GM19238 (cell line): ENCODE data around the gene PRPF6.
A peak's percentile ranks its signal among the peaks of the same experiment; 100 is the strongest.

Source experiments
- DNase-seq: peaks from one replicate; pipeline ENCODE4 v3.0.0; 2011; ENCODE audit warnings: low spot score; ENCODE audit not compliant: insufficient read length

PRPF6 gene

DNA sequence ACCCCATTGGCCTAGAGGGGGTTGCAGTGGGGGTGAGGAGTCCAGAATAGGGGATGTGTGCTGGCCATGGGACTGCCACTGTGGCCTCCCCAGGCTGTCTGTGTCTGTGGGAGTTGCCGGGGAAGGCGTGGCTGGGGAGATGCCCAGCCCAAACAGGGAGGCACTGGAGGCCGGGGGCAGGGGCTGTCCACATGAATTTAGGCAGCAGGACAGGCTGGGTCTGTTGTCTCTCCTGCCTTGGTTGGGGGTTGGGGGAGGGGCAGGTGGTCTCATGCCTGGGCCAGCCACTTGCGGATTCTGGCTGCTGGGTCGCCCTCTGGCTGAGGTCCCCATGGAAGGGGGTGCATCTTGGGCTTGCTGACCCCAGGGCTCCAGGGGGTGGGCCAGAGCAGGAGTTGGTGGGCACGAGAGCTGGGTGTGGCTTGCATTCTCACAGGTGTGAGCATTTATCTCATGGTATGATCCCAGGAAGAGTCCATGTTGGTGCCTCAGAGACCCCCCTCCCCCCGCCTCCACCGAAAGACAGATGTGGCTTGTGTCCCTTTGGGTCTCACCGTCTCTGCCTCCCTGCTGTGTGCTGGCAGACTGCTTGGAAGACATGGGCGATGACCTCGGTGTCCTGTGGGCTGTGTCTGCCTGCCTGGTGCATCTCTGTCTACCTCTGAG lies 64.5 kb downstream of the PRPF6 start:
- DNase-seq: no peak

DNA sequence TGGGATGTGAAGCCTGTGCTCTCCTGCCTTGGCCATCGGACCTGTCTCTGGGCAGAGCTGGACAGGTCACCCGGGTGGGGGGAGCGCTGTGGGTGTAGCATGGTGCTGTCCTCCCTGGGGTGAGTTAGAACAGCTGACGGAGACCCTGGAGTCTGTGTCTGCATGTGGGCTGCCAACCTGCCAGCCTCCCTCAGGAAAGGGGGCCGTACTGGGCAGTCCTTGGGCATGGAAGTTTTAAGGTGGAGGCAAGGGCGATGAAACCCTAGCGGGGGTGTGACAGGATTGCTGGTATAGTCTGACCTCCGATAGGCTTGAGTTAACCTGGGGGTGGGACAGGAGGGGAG lies 66.1 kb downstream of the PRPF6 start:
- DNase-seq: no peak

GRCh38 chr20:64047968-64048401 lies 67.1 kb downstream of the PRPF6 start:
- no peak for DNase-seq

DNA sequence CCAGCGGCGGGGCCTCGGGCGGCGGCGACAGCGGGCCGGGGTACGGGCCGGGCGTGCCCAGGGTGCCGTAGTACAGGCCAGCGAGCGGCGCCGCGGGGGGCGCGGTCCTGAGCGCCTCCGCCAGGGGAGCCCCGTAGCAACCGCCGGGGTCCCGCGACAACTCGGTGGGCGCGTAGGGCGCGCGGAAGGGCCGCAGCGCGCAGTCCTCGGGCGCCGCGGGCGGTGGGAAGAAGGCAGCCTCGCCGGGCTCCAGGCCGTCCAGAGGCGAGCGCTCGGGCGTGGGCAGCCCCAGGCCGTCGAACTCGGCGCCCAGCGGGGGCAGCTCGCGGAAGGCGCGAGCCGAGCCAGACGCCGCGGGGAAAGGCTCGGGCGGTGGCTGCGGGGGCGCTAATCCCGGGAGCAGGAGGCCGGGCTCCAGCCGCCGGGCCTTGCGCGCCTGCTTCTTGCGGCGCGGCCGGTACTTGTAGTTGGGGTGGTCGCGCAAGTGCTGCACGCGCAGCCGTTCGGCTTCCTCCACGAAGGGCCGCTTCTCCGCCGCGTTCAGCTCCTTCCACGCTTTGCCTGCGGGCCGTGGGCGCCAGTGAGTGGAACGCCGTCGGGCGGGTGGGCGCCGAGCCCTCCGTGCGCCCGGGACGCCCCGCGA lies 67.6 kb downstream of the PRPF6 start:
- no peak for DNase-seq

- DNase-seq: no peak
Measured at GRCh38 chr20:64049060-64049877, 68.3 kb downstream of the PRPF6 start, which contains the start of gene SOX18. Gene SOX18, minus strand, starts transcription at chr20:64049639. Its CDS starts 123 bp downstream, at chr20:64049516.

GRCh38 chr20:64049878-64050260 lies 68.9 kb downstream of the PRPF6 start:
- no peak for DNase-seq

DNA sequence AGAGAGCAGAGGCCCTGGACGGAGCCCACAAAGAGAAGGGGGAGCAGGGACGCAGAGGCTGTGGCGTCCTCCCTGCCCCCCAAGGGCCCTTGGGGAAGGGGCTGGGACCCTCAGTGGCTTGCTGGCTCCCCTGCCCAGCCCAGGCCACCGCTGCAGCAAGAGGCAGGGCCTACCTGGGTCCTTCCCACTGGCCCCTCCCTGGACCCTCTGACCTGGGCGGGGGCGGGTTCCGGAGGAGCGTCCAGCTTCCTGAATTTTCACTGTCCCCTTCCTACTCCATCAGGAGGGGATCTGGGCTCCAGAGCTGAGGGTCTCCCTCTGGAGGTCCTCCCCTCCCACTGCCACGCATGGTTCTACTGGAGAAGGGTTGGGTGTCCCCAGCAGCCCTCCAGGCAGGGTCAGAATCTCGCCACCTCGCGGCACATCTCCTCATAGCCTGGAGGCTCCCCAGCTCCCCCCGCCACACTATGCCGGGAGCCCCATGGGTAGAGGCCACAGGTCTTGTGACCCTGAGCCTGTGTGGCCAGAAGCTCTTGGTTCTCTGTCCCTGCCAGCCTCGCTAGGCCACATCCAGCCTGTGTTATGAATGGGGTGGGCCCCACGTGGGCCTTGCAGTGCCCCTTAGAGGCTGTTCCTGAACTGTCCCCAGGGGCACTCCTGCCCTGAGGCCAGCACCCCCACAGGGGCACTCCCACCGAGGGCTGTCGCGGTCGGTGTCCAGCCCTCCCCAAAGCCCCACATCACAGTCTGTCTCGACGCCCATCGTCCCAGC lies 69.5 kb downstream of the PRPF6 start:
- DNase-seq: no peak

DNA sequence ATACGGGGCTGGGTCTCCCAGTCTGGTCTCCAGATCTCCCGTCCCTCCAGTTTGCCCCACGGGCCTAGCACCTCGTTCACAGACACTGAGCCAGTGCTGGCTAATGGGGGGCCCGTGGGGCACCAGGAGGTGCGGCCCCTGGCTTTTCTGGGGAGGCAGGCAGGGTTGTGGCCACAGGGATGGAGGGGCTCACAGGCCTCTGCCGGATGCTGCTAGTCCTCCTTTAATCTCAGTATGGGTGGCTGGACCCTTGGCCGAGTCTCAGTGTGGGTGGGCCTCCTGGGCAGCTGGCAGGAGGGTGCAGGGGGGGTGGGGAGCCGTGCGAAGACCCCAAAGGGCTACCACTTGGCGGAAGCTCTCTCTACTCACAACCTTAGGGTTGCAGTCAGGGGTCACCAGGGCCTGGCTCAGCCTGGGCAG lies 70.1 kb downstream of the PRPF6 start:
- DNase-seq: no peak

DNA sequence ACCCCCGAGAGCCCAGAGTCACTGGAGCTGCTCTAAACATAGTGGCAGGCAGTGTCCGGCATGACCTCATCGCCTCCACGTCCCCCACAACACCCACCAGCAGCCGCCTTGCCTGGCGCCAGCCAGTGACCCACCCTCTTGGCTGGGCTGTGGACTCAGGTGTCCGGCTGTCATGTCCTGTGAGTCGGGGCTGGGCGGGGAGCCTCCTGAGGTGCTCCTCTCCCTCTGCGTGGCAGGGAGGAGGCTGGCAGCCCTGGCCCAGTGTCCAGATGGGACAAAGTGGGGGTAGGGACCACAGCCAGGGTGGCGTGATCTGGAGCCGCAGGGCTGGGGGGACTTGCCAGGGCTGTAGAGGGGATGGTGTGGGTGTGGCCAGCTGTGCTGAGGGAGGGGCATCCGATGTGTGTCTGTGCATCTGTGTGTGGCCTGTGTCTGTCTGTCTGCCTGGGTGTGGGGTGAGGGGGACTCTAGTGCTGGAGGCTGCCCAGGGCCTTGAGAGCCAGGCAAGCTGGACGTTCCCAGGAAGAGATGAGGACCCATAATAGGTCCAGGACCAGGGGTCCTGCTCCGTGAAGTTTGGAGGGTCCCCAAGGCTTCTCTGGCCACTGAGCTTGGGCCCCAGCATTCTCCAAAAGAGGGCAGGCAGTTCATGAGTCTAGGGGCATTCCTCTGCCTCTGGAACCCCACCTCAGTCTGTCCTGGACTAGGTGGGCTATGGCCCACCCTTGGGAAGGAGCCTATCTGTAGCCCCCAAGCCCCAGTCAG lies 70.8 kb downstream of the PRPF6 start:
- DNase-seq: no peak

GRCh38 chr20:64052326-64052722 lies 71.4 kb downstream of the PRPF6 start:
- no peak for DNase-seq

GRCh38 chr20:64052987-64053840 lies 72.3 kb downstream of the PRPF6 start:
- DNase-seq: no peak

DNA sequence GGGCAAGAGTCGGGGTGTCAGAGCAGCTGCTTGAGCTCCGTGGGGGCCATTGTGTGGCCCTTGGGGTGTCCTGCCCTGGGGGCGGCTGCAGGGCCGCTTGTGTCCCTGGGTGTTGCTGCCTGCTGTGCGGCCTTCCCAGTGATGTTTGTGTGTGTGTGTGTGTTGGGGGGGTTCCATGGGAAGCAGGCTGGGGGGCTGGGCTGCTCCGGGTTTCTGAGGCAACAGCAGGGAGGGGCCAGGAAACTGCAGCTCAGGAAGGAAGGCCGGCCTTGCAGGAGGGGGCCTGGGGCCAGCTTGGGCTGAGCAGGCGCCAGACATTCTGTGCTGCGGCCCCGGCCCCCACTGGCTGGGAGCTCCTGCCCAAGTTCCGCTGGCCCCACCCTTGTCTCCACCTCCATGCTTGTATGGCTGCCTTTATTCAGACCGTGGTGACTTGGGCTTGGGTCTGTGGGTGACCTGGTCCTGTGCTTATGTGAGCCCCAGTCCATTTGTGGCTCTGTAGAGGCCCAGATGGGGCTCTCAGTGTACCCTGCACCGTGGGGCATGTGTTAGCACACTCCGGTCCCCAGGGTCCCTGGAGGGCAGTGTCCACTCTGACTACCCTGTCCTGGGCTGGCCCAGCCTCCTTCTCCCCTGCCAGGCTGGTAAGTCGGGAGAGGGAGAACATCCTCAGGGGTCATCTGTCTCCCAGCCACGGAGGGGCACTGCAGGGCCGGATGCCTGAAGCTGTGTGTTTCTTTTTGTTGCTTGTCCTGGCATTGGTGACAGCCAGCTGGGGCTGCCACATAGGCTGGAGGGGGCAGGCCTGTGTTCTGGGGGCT lies 73.1 kb downstream of the PRPF6 start:
- DNase-seq: no peak

GRCh38 chr20:64055396-64055892 lies 74.5 kb downstream of the PRPF6 start:
- no peak for DNase-seq

GRCh38 chr20:64055893-64056638 lies 75.1 kb downstream of the PRPF6 start:
- DNase-seq: no peak

GRCh38 chr20:64056639-64056888 lies 75.6 kb downstream of the PRPF6 start:
- DNase-seq: no peak

DNA sequence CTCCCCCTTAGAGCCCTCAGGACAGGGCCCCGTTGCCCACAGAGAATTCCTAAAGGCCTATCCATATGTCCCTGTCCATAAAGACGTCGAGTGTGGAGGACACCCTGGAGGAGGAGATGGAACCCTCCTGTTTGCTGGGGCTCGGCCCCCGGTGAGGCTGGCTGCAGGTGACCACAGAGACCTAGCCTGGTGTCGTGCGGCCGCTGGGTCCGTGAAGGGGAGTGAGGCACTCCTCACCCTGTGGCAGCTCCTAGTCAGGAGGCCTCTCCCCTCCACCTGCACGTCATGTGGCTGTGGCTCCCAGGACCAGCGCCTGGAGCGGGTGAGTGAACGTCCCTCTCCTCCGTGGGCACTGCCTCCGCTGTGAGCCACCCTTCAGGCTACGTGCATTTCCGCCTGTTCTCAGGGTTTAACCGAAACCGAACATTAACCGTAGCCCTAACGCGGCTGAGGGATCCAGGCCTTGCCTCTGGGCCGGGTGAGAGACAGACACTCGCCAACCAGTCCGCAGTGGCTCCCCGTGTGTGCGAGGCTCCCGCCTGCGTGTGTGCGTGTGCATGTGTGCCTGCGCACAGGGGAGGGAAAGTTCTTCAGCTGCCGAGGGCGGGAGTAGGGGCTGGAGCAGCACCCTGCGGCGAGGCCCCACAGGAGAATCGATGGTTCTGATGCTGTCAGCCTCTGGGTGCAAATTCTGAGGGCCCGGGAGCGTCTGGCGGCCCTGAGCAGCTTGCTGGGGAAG lies 76.1 kb downstream of the PRPF6 start:
- DNase-seq: no peak

DNA sequence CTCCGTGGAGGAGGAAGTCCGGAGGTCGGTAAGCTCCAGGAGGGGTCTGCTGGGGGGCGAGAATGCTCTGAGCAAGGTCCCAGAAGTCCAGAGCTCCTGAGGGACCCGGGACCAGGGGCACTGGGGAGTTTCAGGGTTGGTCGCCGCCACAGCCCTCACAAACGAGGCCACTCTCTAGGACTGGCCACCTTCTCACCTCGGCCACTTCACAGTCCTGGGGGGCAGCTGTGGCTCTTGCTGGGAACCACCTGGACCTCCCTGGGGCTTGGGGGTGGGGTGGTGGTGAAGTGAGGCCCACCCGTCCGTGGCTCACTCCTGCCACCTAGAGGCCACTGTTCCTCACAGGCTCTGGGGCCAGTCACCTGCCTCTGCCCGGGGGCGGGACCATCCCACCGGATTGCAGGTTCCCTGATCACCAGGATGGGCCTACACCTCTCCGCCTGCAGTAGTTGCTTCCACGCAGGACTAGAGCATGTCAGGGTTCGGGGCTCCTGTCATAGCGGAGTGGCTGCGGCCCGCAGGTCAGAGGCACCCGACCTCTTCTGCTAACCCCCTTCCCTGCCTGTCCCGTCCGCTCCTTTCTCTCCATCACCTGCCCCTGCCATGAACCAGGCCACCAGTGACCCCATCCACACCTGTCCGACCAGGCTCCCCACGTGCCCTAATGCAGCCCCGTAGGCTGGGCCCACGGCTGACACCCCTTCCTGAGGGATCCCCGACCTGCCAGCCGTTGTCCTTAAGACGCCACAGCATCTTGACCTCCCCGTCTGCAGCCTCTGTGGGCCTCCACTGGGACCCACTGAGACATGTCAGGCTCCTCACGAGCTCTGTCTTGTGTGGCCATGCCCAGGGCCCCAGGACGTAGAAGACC lies 76.9 kb downstream of the PRPF6 start:
- DNase-seq: peak; percentile 93
